K562 (cell line): ENCODE measurements around the gene CUL9. TPM values are rescaled to one million over a fixed set of nuclear protein-coding genes. Genes with fewer than 3 reads are reported as not detected.

Experiments used
- BHLHE40 ChIP-seq: IDR thresholded peaks from 2 replicates; pipeline ENCODE4 v1.6.1; 2011; ENCODE audit warnings: low read length, improper control_type of control experiment
- CREB3 ChIP-seq: fragments of 450-650 bp; conservative IDR thresholded peaks from 2 replicates; pipeline ENCODE4 v1.6.1; 2016; ENCODE audit warnings: missing genetic modification characterization, low read depth, mild to moderate bottlenecking, missing compliant biosample characterization, moderate library complexity
- HES1 ChIP-seq: fragments of 450-650 bp; IDR thresholded peaks from 2 replicates; pipeline ENCODE4 v1.6.1; 2016; ENCODE audit warnings: low read depth, mild to moderate bottlenecking, moderate library complexity
- KAT7 ChIP-seq: sonication (generic); formaldehyde crosslinking; IDR thresholded peaks from 2 replicates; pipeline ENCODE4 v1.8.0; 2022; ENCODE audit warnings: missing genetic modification reagents, mild to moderate bottlenecking, borderline replicate concordance
- KLF16 ChIP-seq: IDR thresholded peaks from 2 replicates; pipeline ENCODE4 v1.6.1; 2016; ENCODE audit warnings: antibody characterized with exemption
- MEF2D ChIP-seq: conservative IDR thresholded peaks from 2 replicates; pipeline ENCODE4 v1.6.1; 2016; ENCODE audit warnings: low read depth, missing genetic modification characterization, missing compliant biosample characterization
- MTA3 ChIP-seq: fragments of 450-650 bp; formaldehyde crosslinking; IDR thresholded peaks from 2 replicates; pipeline ENCODE4 v1.6.1; 2017; ENCODE audit warnings: mild to moderate bottlenecking, borderline replicate concordance
- NBN ChIP-seq: fragments of 450-650 bp; IDR thresholded peaks from 2 replicates; pipeline ENCODE4 v1.6.1; 2016; ENCODE audit warnings: low read depth, mild to moderate bottlenecking
- NR2F6 ChIP-seq: fragments of 450-650 bp; formaldehyde crosslinking; IDR thresholded peaks from 2 replicates; pipeline ENCODE4 v1.4.0; 2020; ENCODE audit warnings: mild to moderate bottlenecking
- NRF1 ChIP-seq, 2 experiments: fragments of 450-650 bp; IDR thresholded peaks in 1 of 2; conservative IDR thresholded peaks in 1 of 2; 2 replicates each; pipeline ENCODE4 v1.6.1; 2014; ENCODE audit warnings: mild to moderate bottlenecking in 2 of 2
- NUFIP1 ChIP-seq: fragments of 450-650 bp; IDR thresholded peaks from 2 replicates; pipeline ENCODE4 v1.6.1; 2018; ENCODE audit not compliant: partially characterized antibody
- PRPF4 ChIP-seq: fragments of 200-400 bp; formaldehyde crosslinking; IDR thresholded peaks from one replicate; pipeline ENCODE4 v1.6.1; 2017; ENCODE audit warnings: low read length, low read depth, mild to moderate bottlenecking; ENCODE audit not compliant: insufficient read depth, poor library complexity, severe bottlenecking
- SMARCC2 ChIP-seq: fragments of 450-650 bp; IDR thresholded peaks from 2 replicates; pipeline ENCODE4 v1.6.1; 2017; ENCODE audit warnings: antibody characterized with exemption, moderate library complexity, mild to moderate bottlenecking, low read depth
- SNRNP70 ChIP-seq: fragments of 200-400 bp; formaldehyde crosslinking; optimal IDR thresholded peaks from 2 replicates; pipeline ENCODE3; 2017; ENCODE audit warnings: low read depth, low read length
- SOX6 ChIP-seq: fragments of 450-650 bp; IDR thresholded peaks from 2 replicates; pipeline ENCODE4 v1.6.1; 2014; ENCODE audit warnings: mild to moderate bottlenecking
- TARDBP ChIP-seq: fragments of 450-650 bp; IDR thresholded peaks from 2 replicates; pipeline ENCODE4 v1.6.1; 2016
- TEAD4 ChIP-seq, 2 experiments: sonication (generic) in 1 of 2; formaldehyde crosslinking in 1 of 2; IDR thresholded peaks; 2 replicates each; pipeline versions ENCODE4 v1.6.1 to v1.8.0; 2012 to 2022; ENCODE audit warnings: borderline replicate concordance in 1 of 2, inconsistent platforms in 1 of 2, low read length in 1 of 2, mild to moderate bottlenecking in 1 of 2, missing genetic modification reagents in 1 of 2
- ZMIZ1 ChIP-seq, 2 experiments: fragments of 150-350 bp in 1 of 2; IDR thresholded peaks; 2 replicates each; pipeline ENCODE4 v1.6.1; 2012 to 2016; ENCODE audit warnings: low read depth in 2 of 2, low read length in 2 of 2, mild to moderate bottlenecking in 1 of 2, moderate library complexity in 1 of 2
- ZNF217 ChIP-seq: sonication (generic); formaldehyde crosslinking; IDR thresholded peaks from 2 replicates; pipeline ENCODE4 v1.8.0; 2022; ENCODE audit warnings: mild to moderate bottlenecking, missing genetic modification reagents
- ZNF518B ChIP-seq: fragments of 250-450 bp; sonication (Bioruptor Pico); IDR thresholded peaks from 2 replicates; pipeline ENCODE4 v1.5.0; 2021; ENCODE audit warnings: mild to moderate bottlenecking, moderate library complexity
- polyA plus RNA-seq, 8 experiments: library from polyadenylated mRNA; depleted of rRNA in 4 of 8; stranded (reverse) in 5 of 8; unstranded in 3 of 8; fragments of >200 nt; fragmentation: Nextera tagmentation in 2 of 8; fragmentation: Illumina TruSeq in 1 of 8; extraction: Ambion mirVana in 2 of 8; extraction: Trizol in 1 of 8; gene quantifications; 2 replicates each; pipeline versions ENCODE4 v1.2.1 to v1.2.3, GENCODE V29; 2011 to 2014; ENCODE audit warnings: inconsistent platforms in 1 of 8, missing spikeins in 1 of 8
- total RNA-seq, 7 experiments: library from RNA; depleted of rRNA in 6 of 7; stranded (reverse); fragments of >200 nt in 6 of 7; fragmentation: Illumina TruSeq in 2 of 7; extraction: Trizol in 2 of 7; gene quantifications; 2 replicates each; pipeline versions ENCODE4 v1.2.1 to v1.2.3, GENCODE V29; 2011 to 2021; ENCODE audit warnings: low replicate concordance in 1 of 7

Gene CUL9
- total and polyA plus RNA-seq, 9 of the 15 experiments (the other 6 are each of a cell fraction or from before 2014, with no cell fraction given), result 0.50 to 20.7 (median 6.6) TPM

- TF ChIP-seq SMARCC2, result no peak
- no peak for TF ChIP-seq ZNF518B (CRISPR knock-in tag)
- TF ChIP-seq SNRNP70, result no peak
- TF ChIP-seq PRPF4, result no peak
- peak; percentile 54 to 60 for TF ChIP-seq NRF1 (conservative IDR thresholded peaks at IDR 0.05 in 1 of 2, IDR thresholded peaks at IDR 0.05 in 1 of 2)
- no peak for TF ChIP-seq NUFIP1
- TF ChIP-seq ZNF217 (CRISPR knock-in tag), result no peak
- no peak for TF ChIP-seq ZMIZ1 (IDR thresholded peaks at IDR 0.05; ENCODE audit: low read depth in 2 of 2, low read length in 2 of 2)
- peak; percentile 66; the same call in 1 of the 2 replicates for TF ChIP-seq MTA3
- no peak for TF ChIP-seq NBN
- TF ChIP-seq BHLHE40, result peak; percentile 92
- no peak for TF ChIP-seq KAT7
- peak; percentile 64 for TF ChIP-seq SOX6
- TF ChIP-seq TEAD4 (IDR thresholded peaks at IDR 0.05; ENCODE audit: low read length), result peak; percentile 50
- TF ChIP-seq TEAD4 (CRISPR knock-in tag; IDR thresholded peaks at IDR 0.05; ENCODE audit: borderline replicate concordance), result no peak
- TF ChIP-seq TARDBP, result peak; percentile 33; the same call in 1 of the 2 replicates
- 0 out of 2 replicates have a peak, but pooled peaks have one; percentile 23 for TF ChIP-seq KLF16
- peak; percentile 95 for TF ChIP-seq HES1
- no peak for TF ChIP-seq MEF2D (tag)
- TF ChIP-seq CREB3 (tag), result no peak
- no peak for TF ChIP-seq NR2F6 (CRISPR knock-in tag)
These were observed 85.8 kb downstream of the CUL9 start (continued) for GRCh38 chr6:43267619-43268354.
